ENCODE measurements around the gene STATH. TPM values are rescaled to one million over a fixed set of nuclear protein-coding genes. Genes with fewer than 3 reads are reported as not detected.
A peak's percentile ranks its signal among the peaks of the same experiment; 100 is the strongest.
"Not testable (repeated sequence)": the region's sequence is repeated elsewhere in the genome, so short reads cannot be mapped to it uniquely, and the experiment has no call there.

Gene STATH, protein sequence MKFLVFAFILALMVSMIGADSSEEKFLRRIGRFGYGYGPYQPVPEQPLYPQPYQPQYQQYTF
- total RNA-seq (2014; rRNA removed; shearing (Covaris generic)), result 1.1 and 1.6 TPM in 2 replicates
- polyA plus RNA-seq (2015; cell fraction: cytosol; rRNA removed), result 0.26 TPM in 1 of 2 replicates, not detected in the other
- 0.32 and 0.58 TPM in 2 replicates for polyA plus RNA-seq (2015; cell fraction: nucleus; rRNA removed)

DNA sequence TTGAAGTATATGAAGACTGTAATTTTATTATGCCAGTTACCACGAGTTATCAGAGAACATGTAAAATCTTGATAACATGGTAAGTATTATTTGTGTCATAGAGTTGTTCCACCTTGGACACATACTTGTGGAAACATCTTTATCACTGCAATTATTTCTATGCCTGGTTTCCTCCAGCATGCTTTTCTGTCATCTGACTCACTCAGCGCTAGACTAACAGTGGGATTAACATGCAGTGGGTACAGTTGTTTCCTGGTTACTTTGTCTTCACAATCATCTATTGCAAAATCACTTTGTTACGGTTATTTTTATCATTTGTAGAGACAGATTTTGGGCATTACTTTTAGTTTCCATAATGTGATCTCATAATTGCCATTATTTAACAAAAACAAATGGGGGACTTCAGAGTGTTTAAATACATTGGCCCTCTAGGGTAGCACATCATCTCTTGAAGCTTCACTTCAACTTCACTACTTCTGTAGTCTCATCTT lies at the start of gene STATH:
STATH (plus strand) TSS at position 441 of the 491 bp plus-strand sequence. CDS start 2,472 bp downstream, outside the sequence.
- no peak for DNase-seq (ENCODE audit: low read depth, low spot score)
- in situ Hi-C loops (cut with HindIII; ENCODE audit: low pct_unique_long_range_greater_than_20kb, low sequenced_read_pairs), result no loop called here

DNA sequence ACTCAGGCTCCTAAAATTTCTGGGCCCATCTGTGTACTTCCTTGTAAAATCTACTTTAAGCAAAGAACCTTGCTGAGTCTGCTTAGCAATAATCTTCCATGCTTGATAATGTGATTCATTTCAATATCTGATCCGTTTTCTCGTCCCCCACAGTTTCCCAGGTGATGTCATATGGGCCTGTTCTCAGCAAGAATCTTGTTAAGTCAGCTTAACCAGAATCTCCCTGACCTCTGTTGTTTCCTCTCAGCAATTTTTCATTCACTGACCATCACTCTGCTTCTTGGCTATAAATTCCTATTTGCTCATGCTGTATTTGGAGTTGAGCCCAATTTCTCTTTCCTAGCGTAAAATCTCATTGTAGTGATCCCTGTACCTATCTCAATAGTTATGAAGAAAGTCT lies 44.2 kb upstream of the STATH start:
- DNase-seq (ENCODE audit: low read depth, low spot score), result no peak
- in situ Hi-C loops (cut with HindIII; ENCODE audit: low pct_unique_long_range_greater_than_20kb, low sequenced_read_pairs), result no loop called here

DNA sequence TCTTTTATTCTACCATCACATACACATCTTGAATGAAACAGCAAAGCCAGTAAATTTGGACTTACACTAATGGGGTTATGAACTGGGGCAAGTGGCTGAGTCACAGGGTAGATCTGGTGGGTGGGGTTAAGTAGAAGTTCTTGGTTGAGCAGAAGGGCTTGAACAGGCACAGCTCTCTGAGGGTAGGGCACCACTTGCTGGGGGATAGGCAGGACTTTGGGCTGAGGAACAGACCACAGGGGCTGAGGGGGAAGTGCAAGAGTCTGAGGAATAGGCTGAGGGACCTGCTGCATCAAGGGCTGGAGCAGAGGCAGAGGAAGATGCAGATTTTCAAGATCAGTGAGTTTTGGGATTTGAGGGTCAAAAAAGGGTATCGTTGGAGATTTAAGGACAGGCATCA lies 38.6 kb upstream of the STATH start:
- DNase-seq (ENCODE audit: low read depth, low spot score), result no peak

DNA sequence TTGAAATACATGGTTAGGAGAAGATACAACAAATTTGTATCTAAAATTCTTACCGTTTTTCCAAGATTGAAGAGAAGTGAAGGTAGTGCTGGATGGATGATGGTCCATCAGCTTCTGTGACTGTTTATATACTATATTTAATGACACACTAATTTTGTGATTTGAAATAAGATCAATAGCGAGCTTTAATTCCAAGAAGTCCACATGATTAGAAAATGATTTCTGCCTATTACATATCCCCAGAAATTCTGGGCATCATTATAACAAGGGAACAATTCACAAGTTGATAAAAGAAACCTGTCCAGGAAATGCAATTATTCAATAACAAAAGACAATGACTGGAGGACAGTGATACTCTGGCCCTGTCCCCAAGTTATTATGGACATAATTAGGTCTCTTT lies 30.1 kb upstream of the STATH start, which contains the start of gene CSN2:
CSN2 (minus strand) TSS at position 101 of the 400 bp plus-strand sequence. CDS start 4,733 bp downstream, outside the sequence.
- DNase-seq (ENCODE audit: low read depth, low spot score), result no peak
- in situ Hi-C loops (cut with HindIII; ENCODE audit: low pct_unique_long_range_greater_than_20kb, low sequenced_read_pairs), result no loop called here

More for the DNA sequence above, 38.6 kb upstream of the STATH start:
- in situ Hi-C loops (cut with HindIII; ENCODE audit: low pct_unique_long_range_greater_than_20kb, low sequenced_read_pairs), result no loop called here

DNA sequence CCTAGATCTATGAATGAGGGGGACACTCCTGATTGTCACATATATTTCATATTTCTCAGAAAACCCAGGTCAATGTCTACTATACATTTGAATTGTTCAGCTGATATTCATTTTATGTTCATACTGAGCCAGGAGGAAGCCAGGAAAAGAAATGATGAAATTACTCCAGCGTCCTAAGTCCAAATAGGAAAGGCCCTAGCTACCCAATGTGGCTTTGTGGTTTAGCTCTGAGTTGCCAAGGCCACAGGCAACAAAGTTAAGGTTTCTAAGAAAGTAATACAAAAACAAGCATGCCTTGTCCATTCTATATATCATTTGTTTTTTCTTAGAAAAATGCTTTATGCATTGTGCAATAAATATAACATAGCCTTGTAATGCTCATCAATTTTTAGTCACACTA lies 25.7 kb upstream of the STATH start:
- in situ Hi-C loops (cut with HindIII; ENCODE audit: low pct_unique_long_range_greater_than_20kb, low sequenced_read_pairs), result no loop called here

DNA sequence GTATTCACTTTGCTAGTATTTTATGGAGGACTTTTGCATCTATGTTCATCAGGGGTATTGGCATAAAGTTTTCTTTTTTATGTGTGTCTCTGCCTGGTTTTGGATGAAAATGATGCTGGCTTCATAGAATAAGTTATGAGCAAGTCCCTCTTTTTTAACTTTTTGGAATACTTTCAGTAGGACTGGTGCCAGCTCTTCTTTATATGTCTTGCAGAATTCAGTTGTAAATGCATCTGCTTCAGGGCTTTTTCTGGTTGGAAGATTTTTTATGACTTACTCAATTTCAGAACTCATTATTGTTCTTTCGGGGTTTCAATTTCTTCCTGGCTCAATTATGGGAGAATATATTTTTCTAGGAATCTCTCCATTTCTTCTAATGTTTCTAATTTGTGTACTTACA lies 21.1 kb upstream of the STATH start:
- in situ Hi-C loops (cut with HindIII; ENCODE audit: low pct_unique_long_range_greater_than_20kb, low sequenced_read_pairs), result no loop called here
- DNase-seq (ENCODE audit: low read depth, low spot score), result no peak

More for the DNA sequence above, 25.7 kb upstream of the STATH start:
- DNase-seq (ENCODE audit: low read depth, low spot score), result no peak

DNA sequence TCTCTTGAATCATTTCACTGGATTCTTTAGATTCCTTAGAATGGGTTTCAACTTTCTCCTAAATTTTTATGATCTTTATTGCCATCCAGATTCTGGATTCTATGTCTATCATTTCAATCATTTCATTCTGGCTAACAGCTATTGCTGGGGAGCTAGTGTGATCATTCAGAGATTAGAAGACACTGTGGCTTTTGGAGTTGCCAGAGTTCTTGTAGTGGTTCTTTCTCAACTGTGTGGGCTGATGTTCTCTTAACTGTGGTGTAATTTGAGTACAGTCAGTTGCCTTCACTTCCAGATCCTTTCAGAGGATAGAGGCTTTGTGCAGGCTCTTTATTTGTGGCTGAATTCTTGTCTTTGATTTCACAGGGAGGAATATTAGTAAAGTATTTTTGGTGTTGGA lies 18.2 kb upstream of the STATH start:
- no peak for DNase-seq (ENCODE audit: low read depth, low spot score)
- in situ Hi-C loops (cut with HindIII; ENCODE audit: low pct_unique_long_range_greater_than_20kb, low sequenced_read_pairs), result no loop called here

DNA sequence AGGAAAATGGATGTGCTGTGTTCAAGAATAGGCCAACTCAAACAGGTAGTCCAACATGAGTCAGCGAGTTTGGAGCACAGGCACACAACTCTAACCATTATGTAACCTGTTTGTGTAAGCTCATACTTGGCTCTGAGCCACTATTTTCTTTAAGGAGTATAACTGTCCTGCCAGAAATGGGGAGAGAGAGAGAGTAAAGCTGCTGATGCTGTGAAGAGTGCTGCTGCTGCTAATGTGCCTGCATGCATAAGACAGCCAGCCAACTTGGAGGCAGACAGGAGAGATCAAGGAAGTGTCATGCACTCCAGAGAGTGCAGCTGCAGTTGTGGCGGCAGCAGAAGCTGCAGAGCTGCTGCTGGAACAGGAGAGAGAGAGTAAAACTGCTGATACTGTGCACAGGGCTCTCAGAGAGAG lies 11.7 kb upstream of the STATH start:
- in situ Hi-C loops (cut with HindIII; ENCODE audit: low pct_unique_long_range_greater_than_20kb, low sequenced_read_pairs), result no loop called here
- DNase-seq (ENCODE audit: low read depth, low spot score), result peak; percentile 2

DNA sequence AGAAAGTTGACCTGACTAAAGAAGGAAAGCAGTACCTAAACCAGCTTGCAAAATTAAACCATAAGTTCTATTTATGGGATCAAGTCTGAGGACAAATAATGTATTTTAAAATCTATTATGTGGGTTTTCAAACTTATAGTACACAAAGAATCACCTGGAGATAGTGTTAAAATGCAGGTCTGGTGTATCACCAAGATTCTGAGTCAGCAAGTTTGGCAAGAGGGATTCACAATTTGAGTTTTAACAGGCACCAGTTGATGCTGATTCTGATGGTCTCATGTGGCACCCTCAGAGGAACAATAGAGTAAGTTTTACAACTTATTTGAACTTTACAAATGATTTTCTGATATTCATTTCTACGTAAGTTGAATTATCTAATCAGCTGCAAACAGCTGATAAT lies 9.1 kb upstream of the STATH start:
- no peak for DNase-seq (ENCODE audit: low read depth, low spot score)
- in situ Hi-C loops (cut with HindIII; ENCODE audit: low pct_unique_long_range_greater_than_20kb, low sequenced_read_pairs), result no loop called here

DNA sequence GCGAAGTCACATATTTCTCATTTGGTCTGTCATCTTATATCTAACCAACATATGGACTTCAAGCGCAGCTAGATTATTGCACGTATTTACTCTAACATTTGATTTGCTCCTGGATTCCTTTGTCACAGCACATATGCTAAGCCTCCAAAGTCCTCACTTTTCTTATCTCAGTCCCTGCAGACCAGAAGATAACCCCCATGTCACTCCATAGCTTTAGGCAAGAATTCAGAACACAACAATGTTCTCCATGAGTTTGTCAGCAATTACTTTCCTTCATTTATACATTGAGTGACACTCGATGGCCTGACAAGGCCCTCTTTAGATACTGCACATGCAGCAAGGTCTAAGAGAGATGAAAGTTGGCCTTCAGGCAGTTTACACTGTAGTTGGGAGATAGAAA lies 4.8 kb upstream of the STATH start:
- DNase-seq (ENCODE audit: low read depth, low spot score), result no peak
- in situ Hi-C loops (cut with HindIII; ENCODE audit: low pct_unique_long_range_greater_than_20kb, low sequenced_read_pairs), result no loop called here

DNA sequence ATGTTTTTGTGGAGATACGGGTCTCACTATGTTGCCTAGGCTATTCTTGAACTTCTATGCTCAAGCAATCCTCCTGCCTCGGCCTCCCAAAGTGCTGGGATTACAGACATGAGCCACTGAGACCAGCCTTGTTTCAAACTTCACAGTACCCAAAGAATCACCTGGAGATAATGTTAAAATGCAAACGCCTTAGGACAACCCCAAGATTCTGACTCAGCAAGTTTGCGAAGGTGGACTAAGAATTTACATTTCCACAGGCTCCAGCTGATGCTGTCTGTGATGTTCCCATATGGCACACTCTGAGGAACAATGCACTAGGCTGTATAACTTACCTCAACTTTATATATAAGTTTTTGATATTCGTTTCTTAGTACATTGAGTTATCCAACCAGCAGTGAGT lies 984 bp upstream of the STATH start:
- no peak for DNase-seq (ENCODE audit: low read depth, low spot score)
- in situ Hi-C loops (cut with HindIII; ENCODE audit: low pct_unique_long_range_greater_than_20kb, low sequenced_read_pairs), result no loop called here

DNA sequence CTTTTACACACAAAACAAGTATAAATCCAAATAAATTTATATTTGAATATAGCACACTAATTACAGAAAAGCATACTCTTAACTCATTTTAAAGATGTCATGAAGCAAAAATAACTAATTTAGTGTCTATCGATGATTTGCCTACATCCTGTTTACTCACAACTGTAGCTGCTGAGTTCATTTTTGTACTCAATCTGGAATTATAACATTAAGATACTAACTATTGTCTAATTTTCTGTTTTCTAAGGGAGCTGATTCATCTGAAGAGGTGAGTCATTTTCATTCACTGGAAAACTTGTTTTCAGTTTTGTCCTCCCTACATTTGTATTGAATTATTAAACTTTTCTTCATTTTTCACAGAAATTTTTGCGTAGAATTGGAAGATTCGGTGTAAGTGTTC lies 3.7 kb downstream of the STATH start:
- DNase-seq (ENCODE audit: low read depth, low spot score), result no peak
- in situ Hi-C loops (cut with HindIII; ENCODE audit: low pct_unique_long_range_greater_than_20kb, low sequenced_read_pairs), result no loop called here

DNA sequence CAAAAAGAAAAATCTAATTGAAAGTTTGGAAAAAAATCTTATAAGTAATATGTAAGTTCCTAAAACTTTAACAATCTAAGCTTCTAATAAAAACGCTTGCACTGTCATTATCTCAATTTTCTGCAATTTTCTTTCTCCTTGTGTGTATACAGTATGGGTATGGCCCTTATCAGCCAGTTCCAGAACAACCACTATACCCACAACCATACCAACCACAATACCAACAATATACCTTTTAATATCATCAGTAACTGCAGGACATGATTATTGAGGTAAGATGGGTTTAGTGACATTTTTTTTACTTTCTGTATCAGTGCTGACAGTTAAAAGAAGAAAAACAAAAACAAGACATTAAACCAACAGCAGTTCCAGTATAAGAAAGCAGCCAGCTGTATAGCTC lies 4.9 kb downstream of the STATH start:
- in situ Hi-C loops (cut with HindIII; ENCODE audit: low pct_unique_long_range_greater_than_20kb, low sequenced_read_pairs), result no loop called here
- no peak for DNase-seq (ENCODE audit: low read depth, low spot score)

DNA sequence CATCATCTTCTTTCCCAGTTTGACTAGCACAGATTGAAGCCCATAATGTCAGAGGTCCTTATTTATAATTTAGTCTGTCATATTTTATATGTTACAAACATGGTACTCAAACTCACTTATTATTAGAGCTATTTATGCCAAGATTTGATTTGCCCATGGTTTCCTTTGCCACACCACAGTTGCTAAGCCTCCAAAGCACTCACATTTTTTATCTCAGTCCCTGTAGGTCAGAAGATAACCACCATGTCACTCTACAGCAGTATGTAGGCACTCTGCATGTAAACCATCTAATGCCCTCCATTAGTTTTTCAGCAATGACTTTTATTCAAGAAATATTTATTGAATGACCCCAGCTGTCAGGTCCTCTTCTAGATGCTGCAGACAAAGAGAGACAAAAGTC lies 6.7 kb downstream of the STATH start:
- no peak for DNase-seq (ENCODE audit: low read depth, low spot score)
- in situ Hi-C loops (cut with HindIII; ENCODE audit: low pct_unique_long_range_greater_than_20kb, low sequenced_read_pairs), result no loop called here

DNA sequence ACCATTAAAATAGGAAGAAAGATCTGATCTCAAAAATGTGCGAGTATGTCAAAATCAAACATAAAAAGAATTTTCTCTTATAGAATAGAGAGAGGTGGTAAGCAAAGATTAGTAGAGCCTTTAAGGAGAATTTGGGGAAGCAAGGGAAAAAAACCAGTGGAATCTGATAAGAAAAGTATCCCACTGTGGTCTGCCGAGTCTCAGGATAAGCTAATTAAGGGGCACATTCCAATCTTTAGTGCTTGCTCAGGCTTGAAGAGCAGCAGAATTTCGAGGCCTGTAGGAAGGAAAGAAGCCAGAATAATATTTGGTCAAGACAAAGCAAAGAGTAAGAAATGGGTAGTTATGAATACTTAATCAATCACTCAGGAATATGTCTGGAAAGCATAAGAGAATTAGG lies 13.0 kb downstream of the STATH start:
- in situ Hi-C loops (cut with HindIII; ENCODE audit: low pct_unique_long_range_greater_than_20kb, low sequenced_read_pairs), result no loop called here
- DNase-seq (ENCODE audit: low read depth, low spot score), result no peak

DNA sequence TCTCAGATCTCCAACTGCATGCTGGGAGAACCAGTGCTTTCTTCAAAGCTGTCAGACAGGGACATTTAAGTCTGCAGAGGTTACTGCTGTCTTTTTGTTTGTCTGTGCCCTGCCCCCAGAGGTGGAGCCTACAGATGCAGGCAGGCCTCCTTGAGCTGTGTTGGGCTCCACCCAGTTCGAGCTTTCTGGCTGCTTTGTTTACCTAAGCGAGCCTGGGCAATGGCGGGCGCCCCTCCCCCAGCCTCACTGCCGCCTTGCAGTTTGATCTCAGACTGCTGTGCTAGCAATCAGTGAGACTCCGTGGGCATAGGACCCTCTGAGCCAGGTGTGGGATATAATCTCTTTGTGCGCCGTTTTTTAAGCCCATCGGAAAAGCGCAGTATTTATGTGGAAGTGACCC lies 23.2 kb downstream of the STATH start:
- DNase-seq (ENCODE audit: low read depth, low spot score); in situ Hi-C loops (cut with HindIII; ENCODE audit: low pct_unique_long_range_greater_than_20kb, low sequenced_read_pairs): not testable (repeated sequence)

DNA sequence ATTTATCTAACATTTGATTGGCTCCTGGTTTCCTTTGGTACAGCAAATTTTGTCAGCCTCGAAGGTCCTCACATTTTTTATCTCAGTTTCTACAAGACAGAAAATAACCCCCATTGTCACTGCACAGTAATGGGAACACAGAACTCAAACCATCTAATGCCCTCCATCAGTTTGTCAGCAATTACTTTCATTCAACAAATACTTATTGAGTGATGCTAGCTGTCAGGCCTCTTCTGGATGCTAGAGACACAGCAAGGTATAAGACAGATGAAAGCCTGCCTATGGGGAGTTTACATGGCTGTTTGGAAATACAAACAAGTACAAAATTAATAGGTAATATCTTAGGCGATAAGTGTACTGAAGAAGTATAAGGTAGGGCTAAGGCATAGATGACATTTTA lies 27.5 kb downstream of the STATH start:
- in situ Hi-C loops (cut with HindIII; ENCODE audit: low pct_unique_long_range_greater_than_20kb, low sequenced_read_pairs), result no loop called here
- no peak for DNase-seq (ENCODE audit: low read depth, low spot score)

DNA sequence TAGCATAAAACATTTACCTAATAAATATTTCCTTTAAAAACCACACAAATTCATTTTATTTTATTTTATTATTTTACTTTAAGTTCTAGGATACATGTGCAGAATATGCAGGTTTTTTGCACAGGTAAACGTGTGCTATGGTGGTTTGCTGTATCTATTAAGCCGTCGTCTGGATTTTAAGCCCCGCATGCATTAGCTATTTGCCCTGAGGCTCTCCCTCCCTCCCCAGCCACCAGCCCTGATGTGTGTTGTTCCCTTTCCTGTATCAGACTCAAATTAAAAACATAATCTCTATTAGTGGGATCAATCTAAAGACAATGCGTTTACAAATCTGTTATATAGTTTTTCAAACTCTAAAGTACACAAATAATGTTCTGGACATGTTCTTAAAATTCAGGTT lies 31.2 kb downstream of the STATH start:
- no peak for DNase-seq (ENCODE audit: low read depth, low spot score)
- in situ Hi-C loops (cut with HindIII; ENCODE audit: low pct_unique_long_range_greater_than_20kb, low sequenced_read_pairs), result no loop called here

DNA sequence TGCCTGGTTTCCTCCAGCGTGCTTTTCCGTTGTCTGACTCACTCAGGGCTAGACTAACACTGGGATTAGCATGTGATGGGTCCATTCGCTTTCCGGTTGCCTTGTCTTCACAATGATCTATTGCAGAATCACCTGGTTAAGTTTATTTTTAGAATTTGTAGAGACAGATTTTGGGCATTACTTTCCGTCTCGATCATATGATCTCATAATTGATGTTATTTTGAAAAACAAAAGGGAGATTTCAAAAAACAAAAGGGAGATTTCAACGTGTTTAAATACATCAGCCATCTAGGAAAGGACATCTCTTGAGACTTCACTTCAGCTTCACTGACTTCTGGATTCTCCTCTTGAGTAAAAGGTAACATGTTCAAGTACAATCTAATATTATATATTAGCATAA lies 32.4 kb downstream of the STATH start, which contains the start of gene HTN3:
HTN3 (plus strand) TSS at position 301 of the 400 bp plus-strand sequence. CDS start 2,282 bp downstream, outside the sequence.
- in situ Hi-C loops (cut with HindIII; ENCODE audit: low pct_unique_long_range_greater_than_20kb, low sequenced_read_pairs); DNase-seq (ENCODE audit: low read depth, low spot score): not testable (repeated sequence)
